Adrenal gland (tissue), 5 donors: Measurements from ENCODE around the gene WNT5A.

Experiments
- POLR2A ChIP-seq, 2 donors: fragments of 450-650 bp; IDR thresholded peaks; one replicate each; pipeline ENCODE4 v1.6.1; 2017; ENCODE audit warnings: antibody characterized with exemption in 2 of 2, mild to moderate bottlenecking in 2 of 2, moderate library complexity in 1 of 2
- TF ChIP-seq, protein P1 (sequence below), 6 experiments: fragments of 450-650 bp in 4 of 6; fragments of 200-600 bp in 2 of 6; sonication (generic) in 1 of 6; IDR thresholded peaks; 1 replicate in 5 of 6; 2 replicates in 1 of 6; pipeline versions ENCODE4 v1.5.1 to v1.8.0; 2016 to 2021; ENCODE audit warnings: antibody characterized with exemption in 6 of 6, mild to moderate bottlenecking in 2 of 6, moderate library complexity in 1 of 6
- donor health status: DM: no; HTN: no; CAD: no.

DNA sequence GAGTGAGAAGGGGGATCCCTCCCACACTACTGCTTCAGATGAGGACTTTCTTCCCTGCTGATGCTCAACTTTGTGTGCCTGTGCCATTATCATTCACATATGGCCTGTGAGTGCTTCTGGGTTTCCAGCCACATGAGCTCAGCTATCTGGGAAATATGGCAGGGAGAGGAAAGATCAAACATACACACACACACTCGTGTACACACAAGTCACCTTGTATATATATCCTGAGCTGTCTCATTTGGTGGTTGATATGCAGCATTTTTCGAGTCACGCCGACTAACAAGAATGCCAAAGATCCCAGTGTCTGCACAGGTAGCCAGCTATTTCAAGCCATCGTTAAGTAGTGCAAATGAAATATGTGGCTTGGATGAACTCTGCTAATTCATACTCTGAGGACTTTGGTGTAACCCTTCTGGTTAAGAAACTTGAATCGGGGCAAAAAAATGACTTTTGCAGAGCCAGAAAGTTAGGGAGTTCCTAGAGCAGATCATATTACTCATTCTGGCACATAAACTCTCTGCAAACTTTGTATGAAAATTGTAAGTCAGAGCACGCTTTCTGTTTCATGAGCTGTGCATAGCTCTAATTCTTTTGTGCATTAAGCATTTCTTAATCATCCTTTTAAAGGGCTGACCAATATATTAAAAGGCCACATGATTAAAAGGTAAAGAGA lies 24.9 kb upstream of the WNT5A start:
- TF ChIP-seq POLR2A (IDR thresholded peaks at IDR 0.05): no peak
- TF ChIP-seq, protein P1, sequence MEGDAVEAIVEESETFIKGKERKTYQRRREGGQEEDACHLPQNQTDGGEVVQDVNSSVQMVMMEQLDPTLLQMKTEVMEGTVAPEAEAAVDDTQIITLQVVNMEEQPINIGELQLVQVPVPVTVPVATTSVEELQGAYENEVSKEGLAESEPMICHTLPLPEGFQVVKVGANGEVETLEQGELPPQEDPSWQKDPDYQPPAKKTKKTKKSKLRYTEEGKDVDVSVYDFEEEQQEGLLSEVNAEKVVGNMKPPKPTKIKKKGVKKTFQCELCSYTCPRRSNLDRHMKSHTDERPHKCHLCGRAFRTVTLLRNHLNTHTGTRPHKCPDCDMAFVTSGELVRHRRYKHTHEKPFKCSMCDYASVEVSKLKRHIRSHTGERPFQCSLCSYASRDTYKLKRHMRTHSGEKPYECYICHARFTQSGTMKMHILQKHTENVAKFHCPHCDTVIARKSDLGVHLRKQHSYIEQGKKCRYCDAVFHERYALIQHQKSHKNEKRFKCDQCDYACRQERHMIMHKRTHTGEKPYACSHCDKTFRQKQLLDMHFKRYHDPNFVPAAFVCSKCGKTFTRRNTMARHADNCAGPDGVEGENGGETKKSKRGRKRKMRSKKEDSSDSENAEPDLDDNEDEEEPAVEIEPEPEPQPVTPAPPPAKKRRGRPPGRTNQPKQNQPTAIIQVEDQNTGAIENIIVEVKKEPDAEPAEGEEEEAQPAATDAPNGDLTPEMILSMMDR (IDR thresholded peaks at IDR 0.05): no peak
